Keratinocyte (primary cell): ENCODE data around the gene LRRN3. TPM values are rescaled to one million over a fixed set of nuclear protein-coding genes. Genes with fewer than 3 reads are reported as not detected.

ENCODE experiments used
- DNase-seq: peaks from one replicate; pipeline ENCODE4 v3.0.0-alpha.2; 2011; ENCODE audit warnings: low read depth, missing footprints, low spot score
- FAIRE-seq: peaks from 2 replicates; lab custom pipeline; 2011; peaks lifted over from hg19 to GRCh38; lab: Jason Lieb, UNC
- H2AFZ ChIP-seq: 2 replicates; pipeline ENCODE4 v1.6.0; 2012; ENCODE audit warnings: low read length, control low read depth, inconsistent platforms; ENCODE audit not compliant: control insufficient read depth
- H3K27ac ChIP-seq: 2 replicates; pipeline ENCODE4 v1.5.1; 2011; ENCODE audit warnings: low read length; ENCODE audit not compliant: control insufficient read depth, insufficient read depth
- H3K27me3 ChIP-seq: 3 replicates; pipeline ENCODE4 v1.6.0; 2011; ENCODE audit warnings: low read length; ENCODE audit not compliant: control insufficient read depth, insufficient read depth; ENCODE audit errors: extremely low read depth
- H3K36me3 ChIP-seq, 2 experiments: 2 replicates in 1 of 2; 3 replicates in 1 of 2; pipeline ENCODE4 v1.5.1; 2011; ENCODE audit warnings: low read length in 2 of 2, mild to moderate bottlenecking in 1 of 2; ENCODE audit not compliant: control insufficient read depth in 2 of 2, insufficient read depth in 2 of 2; ENCODE audit errors: extremely low read depth in 1 of 2
- H3K4me1 ChIP-seq: 3 replicates; pipeline ENCODE4 v1.5.1; 2011; ENCODE audit warnings: low read length; ENCODE audit not compliant: control insufficient read depth, insufficient read depth; ENCODE audit errors: extremely low read depth
- H3K4me2 ChIP-seq: 3 replicates; pipeline ENCODE4 v1.6.0; 2011; ENCODE audit warnings: low read depth, low read length; ENCODE audit not compliant: control insufficient read depth, insufficient read depth; ENCODE audit errors: extremely low read depth
- H3K4me3 ChIP-seq, 3 experiments: fragments of 200-600 bp in 1 of 3; sonication (generic) in 1 of 3; 2 replicates in 2 of 3; 3 replicates in 1 of 3; pipeline ENCODE4 v1.5.1; 2011 to 2016; ENCODE audit warnings: low read length in 3 of 3, mild to moderate bottlenecking in 3 of 3, control low read depth in 2 of 3, inconsistent platforms in 1 of 3, low read depth in 1 of 3, mixed read lengths in 1 of 3, mixed run types in 1 of 3, moderate library complexity in 1 of 3; ENCODE audit not compliant: control insufficient read depth in 2 of 3, insufficient read depth in 2 of 3; ENCODE audit errors: extremely low read depth in 1 of 3
- H3K79me2 ChIP-seq: 2 replicates; pipeline ENCODE4 v1.6.0; 2012; ENCODE audit warnings: low read length; ENCODE audit not compliant: control insufficient read depth, insufficient read depth
- H3K9ac ChIP-seq: 3 replicates; pipeline ENCODE4 v1.6.0; 2011; ENCODE audit warnings: low read length; ENCODE audit not compliant: control insufficient read depth, insufficient read depth; ENCODE audit errors: extremely low read depth
- H3K9me1 ChIP-seq: 3 replicates; pipeline ENCODE4 v1.6.0; 2011; ENCODE audit warnings: low read length; ENCODE audit not compliant: control insufficient read depth, insufficient read depth; ENCODE audit errors: extremely low read depth
- H3K9me3 ChIP-seq: 2 replicates; pipeline ENCODE4 v1.5.1; 2012; ENCODE audit warnings: low read depth, low read length; ENCODE audit not compliant: control insufficient read depth
- H4K20me1 ChIP-seq: 3 replicates; pipeline ENCODE4 v1.6.0; 2011; ENCODE audit warnings: low read length; ENCODE audit not compliant: control insufficient read depth, insufficient read depth; ENCODE audit errors: extremely low read depth
- CTCF ChIP-seq, 3 experiments: IDR thresholded peaks in 1 of 3; conservative IDR thresholded peaks in 1 of 3; optimal IDR thresholded peaks in 1 of 3; 2 replicates in 2 of 3; 3 replicates in 1 of 3; pipeline versions ENCODE3 to v1.5.1; 2011; ENCODE audit warnings: low read length in 3 of 3, mild to moderate bottlenecking in 3 of 3, moderate library complexity in 2 of 3, control low read depth in 1 of 3, inconsistent platforms in 1 of 3; ENCODE audit not compliant: insufficient read depth in 2 of 3; ENCODE audit errors: extremely low read depth in 1 of 3
- EZH2 ChIP-seq: IDR thresholded peaks from one replicate; pipeline ENCODE4 v1.6.1; 2012; ENCODE audit warnings: inconsistent platforms, mild to moderate bottlenecking, low read length, moderate library complexity
- dilution Hi-C: fragments of 300-500 bp; cut with MboI; formaldehyde crosslinking; loops from one replicate; pipeline ENCODE4 v1.7.0; 2020; ENCODE audit warnings: low sequenced_read_pairs; ENCODE audit not compliant: extremely low pct_ligation_motif_present
- polyA plus RNA-seq, 5 experiments: library from polyadenylated mRNA; depleted of rRNA in 3 of 5; stranded (reverse) in 3 of 5; stranded (forward) in 1 of 5; unstranded in 1 of 5; fragments of >200 nt; gene quantifications; 1 replicate in 1 of 5; 2 replicates in 3 of 5; 3 replicates in 1 of 5; pipeline versions ENCODE4 v1.2.1 to v1.2.3, GENCODE V29; 2011 to 2012; ENCODE audit warnings: missing spikeins in 2 of 5, low read depth in 1 of 5, low replicate concordance in 1 of 5

LRRN3 gene
- polyA plus RNA-seq, 1 donor (not counting 4 experiments of a cell fraction or from before 2014, with no cell fraction given), result not detected

- dilution Hi-C loops, result no loop called here
- H3K9me1 ChIP-seq, result no peaks in the 10 kb centered on the region
- FAIRE-seq (no peak), DNase-seq (no peak)
- H2AFZ ChIP-seq, result no peak overlapping the region
- H3K27me3 ChIP-seq, result no peaks in the 10 kb centered on the region
- no peaks in the 10 kb centered on the region for H4K20me1 ChIP-seq
- no peak overlapping the region for H3K4me2 ChIP-seq
- H3K27ac ChIP-seq, result no peak overlapping the region
- TF ChIP-seq CTCF (optimal IDR thresholded peaks at IDR 0.05 in 1 of 3, IDR thresholded peaks at IDR 0.05 in 1 of 3, conservative IDR thresholded peaks at IDR 0.05 in 1 of 3; ENCODE audit: extremely low read depth in 1 of 3, insufficient read depth in 2 of 3, low read length in 3 of 3), result no peak
- TF ChIP-seq EZH2, result no peak
- no peaks in the 10 kb centered on the region for H3K9me3 ChIP-seq
- no peak overlapping the region for H3K9ac ChIP-seq
- H3K79me2 ChIP-seq, result no peaks in the 10 kb centered on the region
- H3K36me3 ChIP-seq, result no peaks in the 10 kb centered on the region
- no peak overlapping the region for H3K4me3 ChIP-seq
- no peaks in the 10 kb centered on the region for H3K4me1 ChIP-seq
Measured at GRCh38 chr7:111085356-111085755, 5.6 kb upstream of the LRRN3 start.

- no peak overlapping the region for H3K27ac ChIP-seq
- dilution Hi-C loops, result no loop called here
- TF ChIP-seq CTCF (optimal IDR thresholded peaks at IDR 0.05 in 1 of 3, IDR thresholded peaks at IDR 0.05 in 1 of 3, conservative IDR thresholded peaks at IDR 0.05 in 1 of 3; ENCODE audit: extremely low read depth in 1 of 3, insufficient read depth in 2 of 3, low read length in 3 of 3) (no peak), EZH2 (no peak)
- H3K79me2 ChIP-seq, result no peaks in the 10 kb centered on the region
- no peaks in the 10 kb centered on the region for H3K36me3 ChIP-seq
- DNase-seq (no peak), FAIRE-seq (no peak)
- H3K9ac ChIP-seq, result no peak overlapping the region
- no peaks in the 10 kb centered on the region for H3K27me3 ChIP-seq
- H2AFZ ChIP-seq, result no peak overlapping the region
- no peak overlapping the region for H3K4me3 ChIP-seq
- H3K4me1 ChIP-seq, result no peaks in the 10 kb centered on the region
- H3K9me1 ChIP-seq, result no peaks in the 10 kb centered on the region
- H3K9me3 ChIP-seq, result no peaks in the 10 kb centered on the region
- H4K20me1 ChIP-seq, result no peaks in the 10 kb centered on the region
- H3K4me2 ChIP-seq, result no peak overlapping the region
Measured at GRCh38 chr7:111086532-111086931, 4.4 kb upstream of the LRRN3 start.
